ENCODE results near the gene SETD5. TPM values are rescaled to one million over a fixed set of nuclear protein-coding genes. Genes with fewer than 3 reads are reported as not detected.

Gene SETD5
- total RNA-seq, 1 donor from 2014 or later, result 167 TPM

- Histone ChIP-seq H3K4me2 (ENCODE audit: low read length) (peak overlapping the region; percentile 95), H3K27ac (ENCODE audit: low read depth, low read length) (peak overlapping the region; percentile 93), H3K36me3 (ENCODE audit: insufficient read depth, low read length) (peaks cover 33% of the 10 kb centered on the region), H4K20me1 (ENCODE audit: insufficient read depth, low read length) (peaks cover 75% of the 10 kb centered on the region), H2AFZ (ENCODE audit: low read depth, low read length) (no peak overlapping the region), H3K9ac (ENCODE audit: low read length) (peak overlapping the region; percentile 90), H3K4me3 (ENCODE audit: insufficient read depth, low read depth, low read length) (peak overlapping the region; percentile 89), H3K9me3 (ENCODE audit: insufficient read depth, low read depth, low read length) (no peaks in the 10 kb centered on the region), H3K4me1 (ENCODE audit: insufficient read depth, low read length) (peaks cover 31% of the 10 kb centered on the region), H3K27me3 (ENCODE audit: insufficient read depth, low read length) (no peaks in the 10 kb centered on the region), H3K79me2 (ENCODE audit: insufficient read depth, low read length) (peaks cover 85% of the 10 kb centered on the region)
- H3K9me3 Mint-ChIP-seq (ENCODE audit: unreplicated experiment), result no peaks in the 10 kb centered on the region
- peaks cover 34% of the 10 kb centered on the region for H3K4me1 Mint-ChIP-seq (ENCODE audit: low read depth, unreplicated experiment)
- FAIRE-seq, result no peak
- no peak for DNase-seq (ENCODE audit: low read depth)
- TF ChIP-seq EZH2 (IDR thresholded peaks at IDR 0.05; ENCODE audit: insufficient read depth, low read length), result no peak
- TF ChIP-seq CTCF (IDR thresholded peaks at IDR 0.05; ENCODE audit: insufficient read depth, low read depth, low read length), result no peak
- peak overlapping the region; percentile 85 for H3K27ac Mint-ChIP-seq (ENCODE audit: unreplicated experiment)
- H3K36me3 Mint-ChIP-seq (ENCODE audit: low read depth, unreplicated experiment), result peaks cover 16% of the 10 kb centered on the region
- H3K27me3 Mint-ChIP-seq (ENCODE audit: low read depth, unreplicated experiment), result no peaks in the 10 kb centered on the region
- peak overlapping the region; percentile 91 for H3K4me3 Mint-ChIP-seq (ENCODE audit: unreplicated experiment)
These were observed 1.7 kb upstream of the SETD5 start for GRCh38 chr3:9395570-9396300.

DNA sequence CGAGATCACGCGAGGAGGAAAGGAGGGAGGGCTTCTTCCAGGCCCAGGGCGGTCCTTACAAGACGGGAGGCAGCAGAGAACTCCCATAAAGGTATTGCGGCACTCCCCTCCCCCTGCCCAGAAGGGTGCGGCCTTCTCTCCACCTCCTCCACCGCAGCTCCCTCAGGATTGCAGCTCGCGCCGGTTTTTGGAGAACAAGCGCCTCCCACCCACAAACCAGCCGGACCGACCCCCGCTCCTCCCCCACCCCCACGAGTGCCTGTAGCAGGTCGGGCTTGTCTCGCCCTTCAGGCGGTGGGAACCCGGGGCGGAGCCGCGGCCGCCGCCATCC, 1.1 kb upstream of the SETD5 start:
- Mint-ChIP-seq H3K27ac (ENCODE audit: unreplicated experiment) (peak overlapping the region; percentile 85), H3K36me3 (ENCODE audit: low read depth, unreplicated experiment) (peaks cover 12% of the 10 kb centered on the region), H3K4me3 (ENCODE audit: unreplicated experiment) (peak overlapping the region; percentile 91), H3K4me1 (ENCODE audit: low read depth, unreplicated experiment) (peaks cover 30% of the 10 kb centered on the region), H3K9me3 (ENCODE audit: unreplicated experiment) (no peaks in the 10 kb centered on the region), H3K27me3 (ENCODE audit: low read depth, unreplicated experiment) (no peaks in the 10 kb centered on the region)
- H3K4me2 ChIP-seq (ENCODE audit: low read length), result peak overlapping the region; percentile 95
- no peaks in the 10 kb centered on the region for H3K9me3 ChIP-seq (ENCODE audit: insufficient read depth, low read depth, low read length)
- H2AFZ ChIP-seq (ENCODE audit: low read depth, low read length), result no peak overlapping the region
- H3K4me3 ChIP-seq (ENCODE audit: insufficient read depth, low read depth, low read length), result peak overlapping the region; percentile 89
- H3K79me2 ChIP-seq (ENCODE audit: insufficient read depth, low read length), result peaks cover 85% of the 10 kb centered on the region
- peak overlapping the region; percentile 90 for H3K9ac ChIP-seq (ENCODE audit: low read length)
- H3K36me3 ChIP-seq (ENCODE audit: insufficient read depth, low read length), result peaks cover 29% of the 10 kb centered on the region
- no peaks in the 10 kb centered on the region for H3K27me3 ChIP-seq (ENCODE audit: insufficient read depth, low read length)
- H3K4me1 ChIP-seq (ENCODE audit: insufficient read depth, low read length), result peaks cover 36% of the 10 kb centered on the region
- peaks cover 75% of the 10 kb centered on the region for H4K20me1 ChIP-seq (ENCODE audit: insufficient read depth, low read length)
- TF ChIP-seq EZH2 (IDR thresholded peaks at IDR 0.05; ENCODE audit: insufficient read depth, low read length), result no peak
- no peak for TF ChIP-seq CTCF (IDR thresholded peaks at IDR 0.05; ENCODE audit: insufficient read depth, low read depth, low read length)
- no peak for FAIRE-seq
- peak overlapping the region; percentile 93 for H3K27ac ChIP-seq (ENCODE audit: low read depth, low read length)
- DNase-seq (ENCODE audit: low read depth), result peak; percentile 97

Data from astrocyte (in vitro differentiated cells and primary cell).